ENCODE measurements around the gene ARPP21.

DNA sequence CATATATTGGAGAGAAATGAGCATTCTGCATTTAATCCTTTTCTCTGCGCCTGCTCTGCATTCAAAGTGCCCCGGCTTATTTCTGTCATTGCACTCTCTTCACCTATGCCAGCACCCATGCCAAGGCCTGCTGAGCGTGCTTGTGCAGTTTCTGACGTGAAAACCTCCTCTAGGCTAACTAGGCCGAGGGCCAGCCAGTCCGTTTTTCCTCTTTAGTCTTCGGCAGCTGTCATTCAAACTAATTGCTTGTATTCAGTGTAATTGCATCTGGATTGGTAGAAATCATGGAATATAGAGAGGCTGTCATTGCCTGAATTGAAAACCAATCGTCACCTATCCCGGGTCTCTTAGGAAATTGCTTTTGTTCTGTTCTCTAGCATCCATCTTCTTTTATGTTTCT lies 94.0 kb downstream of the ARPP21 start:
- TF ChIP-seq CTCF (IDR thresholded peaks at IDR 0.05) (no peak), POLR2A (IDR thresholded peaks at IDR 0.05) (no peak)
